Heart right ventricle (tissue), 16 donors: ENCODE data around the gene SETMAR. TPM values are rescaled to one million over a fixed set of nuclear protein-coding genes. Genes with fewer than 3 reads are reported as not detected.

Experiments
- ATAC-seq, 8 donors: fragments of 200-7000 bp; cut with Tn5 transposase; one replicate each; pipeline ENCODE4 v1.9.1; 2020; ENCODE audit warnings: mild to moderate bottlenecking in 8 of 8, moderate library complexity in 8 of 8, moderate number of reproducible peaks in 1 of 8
- DNase-seq, 2 donors: peaks; one replicate each; pipeline ENCODE4 v3.0.0-alpha.2; 2020
- H3K27ac ChIP-seq, 10 donors: fragments of 200-600 bp; sonication (generic) in 2 of 10; one replicate each; pipeline versions ENCODE4 v1.5.0 to v1.8.0; 2020 to 2022; ENCODE audit warnings: mild to moderate bottlenecking in 3 of 10
- H3K27me3 ChIP-seq, 7 donors: fragments of 200-600 bp; one replicate each; pipeline ENCODE4 v1.8.0; 2021 to 2022; ENCODE audit warnings: mild to moderate bottlenecking in 2 of 7
- H3K36me3 ChIP-seq, 9 donors: fragments of 200-600 bp; sonication (generic) in 1 of 9; one replicate each; pipeline versions ENCODE4 v1.5.0 to v1.8.0; 2020 to 2022; ENCODE audit warnings: mild to moderate bottlenecking in 2 of 9
- H3K4me1 ChIP-seq, 9 donors: fragments of 200-600 bp; sonication (generic) in 1 of 9; one replicate each; pipeline versions ENCODE4 v1.5.0 to v1.8.0; 2020 to 2022; ENCODE audit warnings: mild to moderate bottlenecking in 4 of 9
- H3K4me3 ChIP-seq, 10 donors: fragments of 200-600 bp; sonication (generic) in 2 of 10; one replicate each; pipeline versions ENCODE4 v1.5.0 to v1.8.0; 2020 to 2022; ENCODE audit warnings: mild to moderate bottlenecking in 7 of 10, moderate library complexity in 2 of 10
- H3K9me3 ChIP-seq, 11 donors: fragments of 200-600 bp in 10 of 11; sonication (generic) in 2 of 11; one replicate each; pipeline versions ENCODE4 v1.5.0 to v1.8.0; 2013 to 2022; ENCODE audit warnings: mild to moderate bottlenecking in 2 of 11, control low read depth in 1 of 11, moderate library complexity in 1 of 11
- CTCF ChIP-seq, 9 donors: fragments of 200-600 bp; sonication (generic) in 2 of 9; IDR thresholded peaks; one replicate each; pipeline versions ENCODE4 v1.5.0 to v1.8.0; 2021 to 2022; ENCODE audit warnings: antibody characterized with exemption in 9 of 9, mild to moderate bottlenecking in 5 of 9, moderate library complexity in 1 of 9
- WGBS, 2 donors: extraction: QIAGEN DNeasy Blood & Tissue Kit; methylation state at CpG; one replicate each; pipeline ENCODE4 v1.1.7; 2013; ENCODE audit warnings: inconsistent platforms in 1 of 2; 5-methylcytosine and 5-hydroxymethylcytosine counted together
- intact Hi-C, 10 donors: fragments of 100-400 bp; cut with DNase I; formaldehyde crosslinking; loops; one replicate each; pipeline versions ENCODE4 v1.11.1 to v1.14.2; 2022
- polyA plus RNA-seq, 2 donors: library from polyadenylated mRNA; stranded (reverse); fragments of 200-250 nt; gene quantifications; one replicate each; pipeline ENCODE4 v1.2.3, GENCODE V29; 2013
- total RNA-seq, 10 donors: library from RNA; stranded (reverse); fragmentation: NEBNext Ultra II Directional in 3 of 10; extraction: Animal tissue kit (Norgen Biotek cat#: 25700) in 3 of 10; gene quantifications; one replicate each; pipeline versions ENCODE4 v1.2.1 to v1.2.4, GENCODE V29; 2021 to 2023
- donor health status: Arrhythmogenic right ventricular cardiomyopathy.
- donor health status: ischemic (EF 13 %, LVEDD 7.1; RV severe dilation, severe dysfunction).
- donor health status: healthy with polysubstance abuse.
- donor health status: DM: no; HTN: yes; CAD: no.
- donor health status: DM: no; HTN: no; CAD: no.
- donor health status: ischemic (EF 25% LVEDD 6.9; RV normal size, moderate dysfunction).
- donor health status: ischemic (EF 25% LVEDD 5.7; RV mildly dilated, moderate dysfunction).
- donor health status: healthy.
- donor health status: DM: yes; HTN: yes; CAD: no.
- donor health status: Ischemic cardiomyopathy.
- donor health status: ischemic (EF 35%, LVEDD 5.7; RV mildly dilated, moderate dysfunction).
- donor health status: nonischemic (EF 11% LVEDD 7.7; RV severe dilation, severe dysfunction).
- donor health status: DM: yes; HTN: yes; CAD: no.
- donor health status: PGD.
- donor health status: ischemic (EF 29% LVEDD 5.4; RV normal size, mild dysfunction).
- donor health status: nonischemic (EF 23%, LVEDD 6.1; RV moderate dilation, normal function).

Gene SETMAR
- total and polyA plus RNA-seq, 12 donors = 6.0 to 30.2 (median 12.7) TPM

- Histone ChIP-seq H3K4me1 (peaks cover 0 to 19% (median 16%) of the 10 kb centered on the region in 9 donors), H3K9me3 (no peaks in the 10 kb centered on the region), H3K4me3 (no peak overlapping the region), H3K36me3 (peaks cover 0 to 16% (median 0%) of the 10 kb centered on the region in 9 donors), H3K27me3 (no peaks in the 10 kb centered on the region), H3K27ac (no peak overlapping the region)
- intact Hi-C loops = loop anchor here in 3 of 10 donors (10.0 kb wide), 2 partner anchors 105 to 135 kb away; partner anchors contain the start of genes ITPR1 (in 2 of the 3) and SUMF1 (in 1 of the 3)
- no peak for ATAC-seq
- no peak for TF ChIP-seq CTCF (IDR thresholded peaks at IDR 0.05)
- DNase-seq = no peak
- WGBS, 2 donors = 96 to 98% methylated on average over 12 of the region's 12 CpGs
Observed at GRCh38 chr3:4359805-4360502, 56.8 kb downstream of the SETMAR start.

GRCh38 chr3:4360817-4361216 is 57.6 kb downstream of the SETMAR start:
- Histone ChIP-seq H3K36me3 (peaks cover 0 to 16% (median 0%) of the 10 kb centered on the region in 9 donors), H3K27me3 (no peaks in the 10 kb centered on the region), H3K27ac (no peak overlapping the region), H3K4me1 (peaks cover 0 to 11% (median 9%) of the 10 kb centered on the region in 9 donors), H3K4me3 (no peak overlapping the region), H3K9me3 (no peaks in the 10 kb centered on the region)
- WGBS, 2 donors = 90 to 91% methylated on average over 6 of the region's 6 CpGs
- intact Hi-C loops = no loop called here
- TF ChIP-seq CTCF (IDR thresholded peaks at IDR 0.05) = no peak
- ATAC-seq (no peak), DNase-seq (no peak)

GRCh38 chr3:4362523-4362922 is 59.4 kb downstream of the SETMAR start:
- H3K9me3 ChIP-seq = no peaks in the 10 kb centered on the region
- H3K4me3 ChIP-seq = no peak overlapping the region
- no peak for TF ChIP-seq CTCF (IDR thresholded peaks at IDR 0.05)
- H3K27me3 ChIP-seq = no peaks in the 10 kb centered on the region
- DNase-seq = no peak
- H3K36me3 ChIP-seq = peaks cover 0 to 16% (median 0%) of the 10 kb centered on the region in 9 donors
- ATAC-seq = no peak
- H3K4me1 ChIP-seq = no peaks in the 10 kb centered on the region
- 91 to 99% methylated on average over 2 of the region's 2 CpGs for WGBS, 2 donors
- intact Hi-C loops = no loop called here
- H3K27ac ChIP-seq = no peak overlapping the region

Other genes starting within 250 kb of the SETMAR start
- 10 to 100 TPM in 4 of 10 donors, 1 to 10 TPM in 6; 6.9 to 15.1 (median 8.9) TPM for gene SUMF1, start 163.9 kb downstream of the SETMAR start, total RNA-seq
- 1 to 10 TPM; 3.7 to 9.5 TPM for gene SUMF1, start 163.9 kb downstream of the SETMAR start, polyA plus RNA-seq
- 10 to 100 TPM; 15.0 to 40.3 (median 19.1) TPM for gene ITPR1, start 190.0 kb downstream of the SETMAR start, total RNA-seq
- 10 to 100 TPM in 1 of 2 donors, 1 to 10 TPM in 1; 9.7 to 12.9 TPM for gene ITPR1, start 190.0 kb downstream of the SETMAR start, polyA plus RNA-seq